Right lobe of liver (tissue), 4 donors: ENCODE results near the gene SECISBP2.

Experiments
- POLR2A ChIP-seq: fragments of 450-650 bp; IDR thresholded peaks from one replicate; pipeline ENCODE4 v1.6.1; 2017; ENCODE audit warnings: antibody characterized with exemption, mild to moderate bottlenecking
- TF ChIP-seq, protein P1 (sequence below), 4 donors: fragments of 200-600 bp in 3 of 4; fragments of 450-650 bp in 1 of 4; IDR thresholded peaks; one replicate each; pipeline versions ENCODE4 v1.5.1 to v1.8.0; 2016 to 2022; ENCODE audit warnings: antibody characterized with exemption in 4 of 4, mild to moderate bottlenecking in 2 of 4
- donor health status: DM: no; HTN: no; CAD: no.
- donor health status: DM: no; HTN: no; CAD: no.
- donor health status: DM: no; HTN: yes; CAD: no.

DNA sequence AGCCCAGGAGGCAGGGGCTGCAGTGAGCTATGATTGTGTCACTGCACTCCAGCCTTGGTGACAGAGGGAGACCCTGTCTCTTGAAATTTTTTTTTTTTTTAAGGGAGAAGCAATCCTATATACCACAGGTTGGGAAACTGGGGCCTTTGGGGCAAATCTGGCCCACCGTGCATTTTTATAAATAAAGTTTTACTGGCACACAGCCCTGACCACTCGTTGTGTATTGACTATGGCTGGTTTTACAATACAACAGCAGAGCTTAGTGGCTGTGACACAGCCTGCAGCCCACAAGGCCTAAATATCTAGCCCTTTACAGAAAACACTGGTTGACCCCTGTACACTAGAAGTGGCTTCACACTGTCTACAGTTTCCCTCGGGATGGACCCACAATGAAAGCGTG, 58.0 kb downstream of the SECISBP2 start:
- TF ChIP-seq, protein P1, sequence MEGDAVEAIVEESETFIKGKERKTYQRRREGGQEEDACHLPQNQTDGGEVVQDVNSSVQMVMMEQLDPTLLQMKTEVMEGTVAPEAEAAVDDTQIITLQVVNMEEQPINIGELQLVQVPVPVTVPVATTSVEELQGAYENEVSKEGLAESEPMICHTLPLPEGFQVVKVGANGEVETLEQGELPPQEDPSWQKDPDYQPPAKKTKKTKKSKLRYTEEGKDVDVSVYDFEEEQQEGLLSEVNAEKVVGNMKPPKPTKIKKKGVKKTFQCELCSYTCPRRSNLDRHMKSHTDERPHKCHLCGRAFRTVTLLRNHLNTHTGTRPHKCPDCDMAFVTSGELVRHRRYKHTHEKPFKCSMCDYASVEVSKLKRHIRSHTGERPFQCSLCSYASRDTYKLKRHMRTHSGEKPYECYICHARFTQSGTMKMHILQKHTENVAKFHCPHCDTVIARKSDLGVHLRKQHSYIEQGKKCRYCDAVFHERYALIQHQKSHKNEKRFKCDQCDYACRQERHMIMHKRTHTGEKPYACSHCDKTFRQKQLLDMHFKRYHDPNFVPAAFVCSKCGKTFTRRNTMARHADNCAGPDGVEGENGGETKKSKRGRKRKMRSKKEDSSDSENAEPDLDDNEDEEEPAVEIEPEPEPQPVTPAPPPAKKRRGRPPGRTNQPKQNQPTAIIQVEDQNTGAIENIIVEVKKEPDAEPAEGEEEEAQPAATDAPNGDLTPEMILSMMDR (IDR thresholded peaks at IDR 0.05): no peak
- TF ChIP-seq POLR2A: no peak
